22Rv1 (cell line): Measurements from ENCODE around the gene PNPO.

ENCODE experiments used
- H3K27ac ChIP-seq: fragments of 450-650 bp; 2 replicates; pipeline ENCODE4 v1.5.1; 2017
- ZFX ChIP-seq: fragments of 450-650 bp; IDR thresholded peaks from 2 replicates; pipeline ENCODE4 v1.6.1; 2017; ENCODE audit warnings: antibody characterized with exemption, borderline replicate concordance
- TF ChIP-seq, protein P1 (sequence below): fragments of 450-650 bp; IDR thresholded peaks from 2 replicates; pipeline ENCODE4 v1.5.1; 2017; ENCODE audit warnings: mild to moderate bottlenecking

The PNPO gene

DNA sequence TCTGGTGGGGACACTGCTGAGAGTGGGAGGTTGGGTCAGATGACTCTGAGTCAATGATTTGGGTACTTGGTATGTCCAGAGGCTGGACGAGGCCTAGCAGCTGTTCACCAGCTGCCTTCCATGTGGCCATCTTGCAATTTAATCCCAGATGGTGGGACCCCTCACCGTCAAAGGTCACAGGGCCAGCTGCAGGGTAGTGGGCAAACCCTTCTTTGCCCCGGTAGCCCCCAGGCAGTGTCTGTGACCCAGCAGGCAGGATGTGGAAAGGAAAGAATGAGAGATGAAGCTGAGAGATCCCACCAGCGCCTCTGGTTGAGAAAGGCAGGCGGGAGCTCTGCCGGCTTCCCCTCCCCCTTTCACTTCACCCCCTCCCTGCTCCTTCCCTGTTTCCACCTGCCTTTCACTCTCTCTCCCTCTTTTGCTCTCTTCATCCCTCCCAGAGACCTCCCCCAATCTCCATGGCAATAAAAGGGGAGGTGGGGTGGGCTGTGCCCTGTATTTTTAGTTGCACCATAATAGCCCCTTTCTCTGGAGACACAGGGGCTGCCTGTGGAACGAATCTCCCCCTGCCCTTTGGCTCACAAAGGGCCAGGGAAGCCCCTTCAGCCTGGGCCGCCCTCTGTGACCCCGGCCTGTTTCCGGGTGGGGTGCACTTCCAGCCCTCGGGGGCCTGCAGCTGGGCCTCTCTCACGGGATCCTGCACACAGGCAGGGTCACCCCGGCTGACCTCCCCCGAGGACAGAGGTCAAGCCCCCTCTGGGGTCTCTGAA lies 49.8 kb downstream of the PNPO start:
- no peak overlapping the region for H3K27ac ChIP-seq
- TF ChIP-seq, protein P1, sequence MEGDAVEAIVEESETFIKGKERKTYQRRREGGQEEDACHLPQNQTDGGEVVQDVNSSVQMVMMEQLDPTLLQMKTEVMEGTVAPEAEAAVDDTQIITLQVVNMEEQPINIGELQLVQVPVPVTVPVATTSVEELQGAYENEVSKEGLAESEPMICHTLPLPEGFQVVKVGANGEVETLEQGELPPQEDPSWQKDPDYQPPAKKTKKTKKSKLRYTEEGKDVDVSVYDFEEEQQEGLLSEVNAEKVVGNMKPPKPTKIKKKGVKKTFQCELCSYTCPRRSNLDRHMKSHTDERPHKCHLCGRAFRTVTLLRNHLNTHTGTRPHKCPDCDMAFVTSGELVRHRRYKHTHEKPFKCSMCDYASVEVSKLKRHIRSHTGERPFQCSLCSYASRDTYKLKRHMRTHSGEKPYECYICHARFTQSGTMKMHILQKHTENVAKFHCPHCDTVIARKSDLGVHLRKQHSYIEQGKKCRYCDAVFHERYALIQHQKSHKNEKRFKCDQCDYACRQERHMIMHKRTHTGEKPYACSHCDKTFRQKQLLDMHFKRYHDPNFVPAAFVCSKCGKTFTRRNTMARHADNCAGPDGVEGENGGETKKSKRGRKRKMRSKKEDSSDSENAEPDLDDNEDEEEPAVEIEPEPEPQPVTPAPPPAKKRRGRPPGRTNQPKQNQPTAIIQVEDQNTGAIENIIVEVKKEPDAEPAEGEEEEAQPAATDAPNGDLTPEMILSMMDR: no peak
- no peak for TF ChIP-seq ZFX

DNA sequence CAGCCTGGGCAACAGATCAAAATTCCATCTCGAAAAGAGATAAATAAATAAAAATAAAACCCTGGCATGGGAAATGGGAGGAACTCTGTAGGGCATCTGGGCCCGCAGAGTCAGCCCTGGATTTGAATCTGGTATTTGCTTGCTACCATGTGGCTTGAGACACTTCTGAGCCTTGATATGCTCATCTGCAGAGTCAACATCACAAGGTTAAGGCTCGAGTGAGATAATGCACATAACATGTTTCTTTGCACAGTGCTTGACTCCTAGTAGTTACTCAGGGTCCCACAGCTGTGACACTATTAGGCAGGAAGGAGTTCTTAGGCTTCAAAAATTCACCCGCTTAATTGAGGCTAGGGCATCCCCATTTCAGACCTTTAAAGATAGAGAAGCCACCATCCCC lies 50.8 kb downstream of the PNPO start:
- TF ChIP-seq ZFX: no peak
- TF ChIP-seq, protein P1: no peak
- H3K27ac ChIP-seq: no peak overlapping the region

GRCh38 chr17:47993031-47993564 lies 51.7 kb downstream of the PNPO start:
- TF ChIP-seq ZFX: no peak
- TF ChIP-seq, protein P1: no peak
- H3K27ac ChIP-seq: no peak overlapping the region

GRCh38 chr17:47993964-47994363 lies 52.6 kb downstream of the PNPO start:
- TF ChIP-seq, protein P1: no peak
- no peak for TF ChIP-seq ZFX
- H3K27ac ChIP-seq: no peak overlapping the region

DNA sequence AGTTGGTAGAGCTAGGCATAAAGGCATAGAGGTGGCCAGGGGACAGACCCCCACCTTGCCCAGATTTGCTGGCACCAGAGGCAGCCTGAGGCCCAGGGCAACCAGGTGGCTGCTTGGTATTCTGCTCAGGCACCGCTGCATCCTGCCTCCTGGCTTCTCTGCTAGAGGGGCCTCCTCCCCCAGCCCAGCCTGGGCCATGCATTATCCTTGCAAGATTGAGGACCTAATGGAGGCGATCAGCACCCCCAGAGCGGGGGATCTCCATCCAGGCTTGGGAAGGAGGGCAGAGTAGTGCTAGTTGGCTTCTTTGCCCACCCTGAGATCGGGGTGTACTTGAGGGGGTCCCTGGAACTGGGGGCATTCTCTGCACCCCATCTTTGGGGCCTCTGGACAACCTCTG lies 53.4 kb downstream of the PNPO start:
- H3K27ac ChIP-seq: no peak overlapping the region
- TF ChIP-seq, protein P1: no peak
- TF ChIP-seq ZFX: no peak

GRCh38 chr17:47995241-47995935 lies 54.0 kb downstream of the PNPO start:
- H3K27ac ChIP-seq: no peak overlapping the region
- TF ChIP-seq, protein P1: no peak

DNA sequence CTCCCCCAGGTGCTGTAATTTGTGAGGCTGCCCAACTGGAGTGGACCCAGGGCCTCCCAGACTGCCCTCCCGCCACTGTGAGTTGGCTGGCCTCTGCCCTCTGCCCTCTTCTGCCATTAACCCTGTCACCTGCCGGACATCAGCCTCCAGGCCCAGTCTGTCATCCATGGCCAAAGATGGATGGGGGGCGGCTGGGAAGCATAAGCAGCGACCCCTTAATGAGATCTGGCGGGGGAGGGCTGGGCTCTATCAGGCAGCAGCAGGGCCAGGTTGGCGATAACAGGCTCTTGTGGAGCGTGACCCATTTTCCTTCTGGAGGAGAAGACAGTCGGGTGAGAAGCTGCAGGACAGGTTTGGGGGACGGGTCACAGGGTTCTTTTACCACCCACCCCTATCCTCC lies 54.8 kb downstream of the PNPO start:
- TF ChIP-seq, protein P1: no peak
- TF ChIP-seq ZFX: no peak
- H3K27ac ChIP-seq: no peak overlapping the region
